ENCODE measurements around the gene DDX25. TPM values are rescaled to one million over a fixed set of nuclear protein-coding genes. Genes with fewer than 3 reads are reported as not detected.

Gene DDX25
- total RNA-seq, 1 experiment from 2014 or later, result 0.39 TPM

GRCh38 chr11:125901872-125902271 lies 2.4 kb upstream of the DDX25 start:
- no TSS peak for BruUV-seq (replicated peaks)
- CTCF ChIA-PET, result no interaction called here
- Histone ChIP-seq H3K27me3 (replicated peaks; ENCODE audit: insufficient read depth, low read depth, low read length, poor library complexity) (peaks cover 24% of the 10 kb centered on the region), H3K27ac (ENCODE audit: low read depth, low read length, poor library complexity, severe bottlenecking) (no peak overlapping the region), H3K4me3 (ENCODE audit: low read depth, low read length, poor library complexity, severe bottlenecking) (peak overlapping the region; percentile 59), H3K4me1 (ENCODE audit: insufficient read depth, low read length, poor library complexity, severe bottlenecking) (peaks cover 18% of the 10 kb centered on the region), H3K36me3 (ENCODE audit: insufficient read depth, low read length, poor library complexity, severe bottlenecking) (peaks cover 15% of the 10 kb centered on the region), H3K9me3 (ENCODE audit: low read depth, low read length, poor library complexity, severe bottlenecking) (no peaks in the 10 kb centered on the region)
- POLR2A ChIA-PET (ENCODE audit: low non-redundant PET), result no interaction called here
- intact Hi-C loops (cut with micrococcal nuclease; ENCODE audit: unreplicated experiment), result no loop called here
- no peak for TF ChIP-seq CTCF (conservative IDR thresholded peaks at IDR 0.05; ENCODE audit: low read depth, low read length)
- TF ChIP-seq EZH2 (IDR thresholded peaks at IDR 0.05; ENCODE audit: borderline replicate concordance, low read depth, low read length, poor library complexity, severe bottlenecking), result no peak
- no peak for DNase-seq (ENCODE audit: low spot score)

- ChIA-PET POLR2A (ENCODE audit: low non-redundant PET) (interaction anchor here (1.2 kb wide), 1 partner anchor 14 kb away, joined by 7 read pairs; no protein-coding TSS in a partner anchor), CTCF (no interaction called here)
- intact Hi-C loops (cut with micrococcal nuclease; ENCODE audit: unreplicated experiment), result no loop called here
- no peak for DNase-seq (ENCODE audit: low spot score)
- no peaks in the 10 kb centered on the region for H3K9me3 ChIP-seq (ENCODE audit: low read depth, low read length, poor library complexity, severe bottlenecking)
- BruUV-seq (replicated peaks), result TSS peak; percentile 87
- peaks cover 24% of the 10 kb centered on the region for H3K27me3 ChIP-seq (replicated peaks; ENCODE audit: insufficient read depth, low read depth, low read length, poor library complexity)
- H3K27ac ChIP-seq (ENCODE audit: low read depth, low read length, poor library complexity, severe bottlenecking), result peak overlapping the region; percentile 32
- TF ChIP-seq EZH2 (IDR thresholded peaks at IDR 0.05; ENCODE audit: borderline replicate concordance, low read depth, low read length, poor library complexity, severe bottlenecking), result no peak
- TF ChIP-seq CTCF (conservative IDR thresholded peaks at IDR 0.05; ENCODE audit: low read depth, low read length), result no peak
- peak overlapping the region; percentile 59 for H3K4me3 ChIP-seq (ENCODE audit: low read depth, low read length, poor library complexity, severe bottlenecking)
- peaks cover 18% of the 10 kb centered on the region for H3K4me1 ChIP-seq (ENCODE audit: insufficient read depth, low read length, poor library complexity, severe bottlenecking)
- peaks cover 15% of the 10 kb centered on the region for H3K36me3 ChIP-seq (ENCODE audit: insufficient read depth, low read length, poor library complexity, severe bottlenecking)
Measured at GRCh38 chr11:125902277-125902926, 1.9 kb upstream of the DDX25 start.

- Histone ChIP-seq H3K4me3 (ENCODE audit: low read depth, low read length, poor library complexity, severe bottlenecking) (peak within 1 kb of the TSS; percentile 59), H3K9me3 (ENCODE audit: low read depth, low read length, poor library complexity, severe bottlenecking) (no peaks in the 10 kb centered on the region), H3K27me3 (replicated peaks; ENCODE audit: insufficient read depth, low read depth, low read length, poor library complexity) (peaks cover 24% of the 10 kb centered on the region), H3K4me1 (ENCODE audit: insufficient read depth, low read length, poor library complexity, severe bottlenecking) (peaks cover 18% of the 10 kb centered on the region), H3K27ac (ENCODE audit: low read depth, low read length, poor library complexity, severe bottlenecking) (peak within 1 kb of the TSS; percentile 32), H3K36me3 (ENCODE audit: insufficient read depth, low read length, poor library complexity, severe bottlenecking) (peaks cover 15% of the 10 kb centered on the region)
- POLR2A ChIA-PET (ENCODE audit: low non-redundant PET), result interaction anchor here (1.2 kb wide), 1 partner anchor 15 kb away, joined by 7 read pairs; no protein-coding TSS in a partner anchor
- CTCF ChIA-PET, result no interaction called here
- DNase-seq (ENCODE audit: low spot score), result peak; percentile 94
- intact Hi-C loops (cut with micrococcal nuclease; ENCODE audit: unreplicated experiment), result no loop called here
- no TSS peak for BruUV-seq (replicated peaks)
- TF ChIP-seq EZH2 (IDR thresholded peaks at IDR 0.05; ENCODE audit: borderline replicate concordance, low read depth, low read length, poor library complexity, severe bottlenecking) (no peak), CTCF (conservative IDR thresholded peaks at IDR 0.05; ENCODE audit: low read depth, low read length) (no peak)
Measured at GRCh38 chr11:125902927-125903710, 1.2 kb upstream of the DDX25 start, which contains the start of gene PUS3. TSS of gene PUS3 (minus strand) at chr11:125903206. CDS start at chr11:125896284, 6,922 bp downstream.

Data from A673 (cell line).